Measurements from ENCODE around the gene TSPAN12. TPM values are rescaled to one million over a fixed set of nuclear protein-coding genes. Genes with fewer than 3 reads are reported as not detected.

Gene TSPAN12
- total RNA-seq, 1 donor from 2014 or later: 13.0 TPM

GRCh38 chr7:120834726-120835125 lies 23.2 kb downstream of the TSPAN12 start:
- no peak overlapping the region for H3K27ac Mint-ChIP-seq (ENCODE audit: unreplicated experiment)
- TF ChIP-seq CTCF (IDR thresholded peaks at IDR 0.05; ENCODE audit: insufficient read depth, low read depth, low read length) (no peak), EZH2 (IDR thresholded peaks at IDR 0.05; ENCODE audit: insufficient read depth, low read length) (no peak)
- no peaks in the 10 kb centered on the region for H3K27me3 Mint-ChIP-seq (ENCODE audit: low read depth, unreplicated experiment)
- Histone ChIP-seq H3K4me3 (ENCODE audit: insufficient read depth, low read depth, low read length) (no peak overlapping the region), H3K4me1 (ENCODE audit: insufficient read depth, low read length) (no peaks in the 10 kb centered on the region), H3K9ac (ENCODE audit: low read length) (no peak overlapping the region), H3K4me2 (ENCODE audit: low read length) (no peak overlapping the region), H3K79me2 (ENCODE audit: insufficient read depth, low read length) (no peaks in the 10 kb centered on the region), H3K27ac (ENCODE audit: low read depth, low read length) (no peak overlapping the region), H3K36me3 (ENCODE audit: insufficient read depth, low read length) (no peaks in the 10 kb centered on the region), H2AFZ (ENCODE audit: low read depth, low read length) (no peak overlapping the region), H4K20me1 (ENCODE audit: insufficient read depth, low read length) (no peaks in the 10 kb centered on the region), H3K27me3 (ENCODE audit: insufficient read depth, low read length) (no peaks in the 10 kb centered on the region), H3K9me3 (ENCODE audit: insufficient read depth, low read depth, low read length) (no peaks in the 10 kb centered on the region)
- no peak for DNase-seq (ENCODE audit: low read depth)
- H3K9me3 Mint-ChIP-seq (ENCODE audit: unreplicated experiment): no peaks in the 10 kb centered on the region
- no peaks in the 10 kb centered on the region for H3K4me1 Mint-ChIP-seq (ENCODE audit: low read depth, unreplicated experiment)
- no peak overlapping the region for H3K4me3 Mint-ChIP-seq (ENCODE audit: unreplicated experiment)
- H3K36me3 Mint-ChIP-seq (ENCODE audit: low read depth, unreplicated experiment): no peaks in the 10 kb centered on the region
- FAIRE-seq: no peak

GRCh38 chr7:120833546-120833945 lies 24.4 kb downstream of the TSPAN12 start:
- Mint-ChIP-seq H3K27ac (ENCODE audit: unreplicated experiment) (no peak overlapping the region), H3K9me3 (ENCODE audit: unreplicated experiment) (no peaks in the 10 kb centered on the region), H3K36me3 (ENCODE audit: low read depth, unreplicated experiment) (no peaks in the 10 kb centered on the region), H3K27me3 (ENCODE audit: low read depth, unreplicated experiment) (no peaks in the 10 kb centered on the region), H3K4me1 (ENCODE audit: low read depth, unreplicated experiment) (no peaks in the 10 kb centered on the region), H3K4me3 (ENCODE audit: unreplicated experiment) (no peak overlapping the region)
- Histone ChIP-seq H3K4me2 (ENCODE audit: low read length) (no peak overlapping the region), H3K9me3 (ENCODE audit: insufficient read depth, low read depth, low read length) (no peaks in the 10 kb centered on the region), H3K4me3 (ENCODE audit: insufficient read depth, low read depth, low read length) (no peak overlapping the region), H3K79me2 (ENCODE audit: insufficient read depth, low read length) (no peaks in the 10 kb centered on the region), H4K20me1 (ENCODE audit: insufficient read depth, low read length) (no peaks in the 10 kb centered on the region), H3K27me3 (ENCODE audit: insufficient read depth, low read length) (no peaks in the 10 kb centered on the region), H3K9ac (ENCODE audit: low read length) (no peak overlapping the region), H3K36me3 (ENCODE audit: insufficient read depth, low read length) (no peaks in the 10 kb centered on the region), H3K4me1 (ENCODE audit: insufficient read depth, low read length) (no peaks in the 10 kb centered on the region), H3K27ac (ENCODE audit: low read depth, low read length) (no peak overlapping the region), H2AFZ (ENCODE audit: low read depth, low read length) (no peak overlapping the region)
- no peak for FAIRE-seq
- no peak for TF ChIP-seq EZH2 (IDR thresholded peaks at IDR 0.05; ENCODE audit: insufficient read depth, low read length)
- DNase-seq (ENCODE audit: low read depth): no peak

GRCh38 chr7:120832803-120833202 lies 25.1 kb downstream of the TSPAN12 start:
- H3K9ac ChIP-seq (ENCODE audit: low read length): no peak overlapping the region
- H3K9me3 Mint-ChIP-seq (ENCODE audit: unreplicated experiment): no peaks in the 10 kb centered on the region
- H3K4me1 Mint-ChIP-seq (ENCODE audit: low read depth, unreplicated experiment): no peaks in the 10 kb centered on the region
- H3K9me3 ChIP-seq (ENCODE audit: insufficient read depth, low read depth, low read length): no peaks in the 10 kb centered on the region
- H3K36me3 Mint-ChIP-seq (ENCODE audit: low read depth, unreplicated experiment): no peaks in the 10 kb centered on the region
- DNase-seq (ENCODE audit: low read depth): no peak
- H3K36me3 ChIP-seq (ENCODE audit: insufficient read depth, low read length): no peaks in the 10 kb centered on the region
- TF ChIP-seq EZH2 (IDR thresholded peaks at IDR 0.05; ENCODE audit: insufficient read depth, low read length): no peak
- no peak for TF ChIP-seq CTCF (IDR thresholded peaks at IDR 0.05; ENCODE audit: insufficient read depth, low read depth, low read length)
- H3K27ac Mint-ChIP-seq (ENCODE audit: unreplicated experiment): no peak overlapping the region
- no peaks in the 10 kb centered on the region for H3K27me3 ChIP-seq (ENCODE audit: insufficient read depth, low read length)
- H3K4me3 Mint-ChIP-seq (ENCODE audit: unreplicated experiment): no peak overlapping the region
- no peak overlapping the region for H3K4me2 ChIP-seq (ENCODE audit: low read length)
- no peak overlapping the region for H3K27ac ChIP-seq (ENCODE audit: low read depth, low read length)
- no peak overlapping the region for H2AFZ ChIP-seq (ENCODE audit: low read depth, low read length)
- H3K27me3 Mint-ChIP-seq (ENCODE audit: low read depth, unreplicated experiment): no peaks in the 10 kb centered on the region
- FAIRE-seq: no peak
- H3K4me1 ChIP-seq (ENCODE audit: insufficient read depth, low read length): no peaks in the 10 kb centered on the region
- no peaks in the 10 kb centered on the region for H4K20me1 ChIP-seq (ENCODE audit: insufficient read depth, low read length)
- H3K4me3 ChIP-seq (ENCODE audit: insufficient read depth, low read depth, low read length): no peak overlapping the region
- no peaks in the 10 kb centered on the region for H3K79me2 ChIP-seq (ENCODE audit: insufficient read depth, low read length)

Measured in astrocyte (in vitro differentiated cells and primary cell).